HepG2 (cell line): Measurements from ENCODE around the gene CBFA2T2. TPM values are rescaled to one million over a fixed set of nuclear protein-coding genes. Genes with fewer than 3 reads are reported as not detected.

Experiments
- BCL6 ChIP-seq: IDR thresholded peaks from 2 replicates; pipeline ENCODE4 v1.6.1; 2016; ENCODE audit warnings: missing genetic modification reagents, missing compliant biosample characterization
- DMAP1 ChIP-seq: IDR thresholded peaks from 2 replicates; pipeline ENCODE4 v1.6.1; 2016
- DNMT3B ChIP-seq: conservative IDR thresholded peaks from 2 replicates; pipeline ENCODE4 v1.6.1; 2016; ENCODE audit warnings: missing biosample characterization, control low read depth
- ELF4 ChIP-seq: sonication (generic); formaldehyde crosslinking; IDR thresholded peaks from 2 replicates; pipeline ENCODE4 v1.5.0; 2020; ENCODE audit warnings: missing genetic modification reagents, mild to moderate bottlenecking, moderate library complexity, borderline replicate concordance
- EP300 ChIP-seq, 3 experiments: sonication (generic) in 1 of 3; formaldehyde crosslinking in 1 of 3; IDR thresholded peaks; 2 replicates each; pipeline versions ENCODE4 v1.5.1 to v1.6.1; 2011 to 2020; ENCODE audit warnings: low read depth in 2 of 3, low read length in 2 of 3, borderline replicate concordance in 1 of 3, improper control_type of control experiment in 1 of 3, mild to moderate bottlenecking in 1 of 3, missing genetic modification reagents in 1 of 3, moderate library complexity in 1 of 3
- KLF13 ChIP-seq: sonication (generic); formaldehyde crosslinking; IDR thresholded peaks from 2 replicates; pipeline ENCODE4 v1.4.0; 2020; ENCODE audit warnings: mild to moderate bottlenecking, missing genetic modification reagents
- KMT2A ChIP-seq: sonication (generic); formaldehyde crosslinking; IDR thresholded peaks from 2 replicates; pipeline ENCODE4 v1.4.0; 2020; ENCODE audit warnings: missing genetic modification reagents
- RELA ChIP-seq: sonication (generic); formaldehyde crosslinking; IDR thresholded peaks from 2 replicates; pipeline ENCODE4 v1.4.0; 2020; ENCODE audit warnings: missing genetic modification reagents
- ZBTB7A ChIP-seq: sonication (generic); formaldehyde crosslinking; IDR thresholded peaks from 2 replicates; pipeline ENCODE4 v1.8.0; 2022; ENCODE audit warnings: mild to moderate bottlenecking, missing genetic modification reagents
- ZFX ChIP-seq: sonication (generic); formaldehyde crosslinking; IDR thresholded peaks from 2 replicates; pipeline ENCODE4 v1.4.0; 2020; ENCODE audit warnings: mild to moderate bottlenecking, low read depth, missing genetic modification reagents, moderate library complexity
- ZNF224 ChIP-seq: sonication (generic); formaldehyde crosslinking; IDR thresholded peaks from 2 replicates; pipeline ENCODE4 v1.5.0; 2020; ENCODE audit warnings: mild to moderate bottlenecking, missing genetic modification reagents
- ZNF292 ChIP-seq: sonication (generic); formaldehyde crosslinking; IDR thresholded peaks from 2 replicates; pipeline ENCODE4 v1.8.1; 2022; ENCODE audit warnings: mild to moderate bottlenecking, low read depth, missing genetic modification reagents, borderline replicate concordance
- ZNF672 ChIP-seq: sonication (generic); formaldehyde crosslinking; IDR thresholded peaks from 2 replicates; pipeline ENCODE4 v1.8.1; 2022; ENCODE audit warnings: missing genetic modification reagents
- ZNF879 ChIP-seq: sonication (generic); formaldehyde crosslinking; IDR thresholded peaks from 2 replicates; pipeline ENCODE4 v1.8.1; 2023; ENCODE audit warnings: missing genetic modification reagents
- ZSCAN31 ChIP-seq: sonication (generic); formaldehyde crosslinking; IDR thresholded peaks from 2 replicates; pipeline ENCODE4 v1.5.0; 2020; ENCODE audit warnings: low read depth, mild to moderate bottlenecking, missing genetic modification reagents
- polyA plus RNA-seq, 8 experiments: library from polyadenylated mRNA; depleted of rRNA in 3 of 8; stranded (reverse) in 7 of 8; unstranded in 1 of 8; fragments of >200 nt; fragmentation: Illumina TruSeq in 4 of 8; extraction: Trizol in 4 of 8; gene quantifications; 2 replicates each; pipeline versions ENCODE4 v1.2.1 to v1.2.3, GENCODE V29; 2011 to 2016; ENCODE audit warnings: low read depth in 4 of 8, missing spikeins in 1 of 8, mixed read lengths in 1 of 8; ENCODE audit not compliant: insufficient read depth in 1 of 8
- total RNA-seq, 5 experiments: library from RNA; depleted of rRNA; stranded (reverse); fragments of >200 nt; fragmentation: Illumina TruSeq; extraction: Trizol; gene quantifications; 2 replicates each; pipeline ENCODE4 v1.2.3, GENCODE V29; 2016; ENCODE audit warnings: low read depth in 1 of 5
- TF ChIP-seq, protein P1 (sequence below): sonication (generic); formaldehyde crosslinking; IDR thresholded peaks from 2 replicates; pipeline ENCODE4 v1.5.1; 2020; ENCODE audit warnings: missing genetic modification reagents, mild to moderate bottlenecking, borderline replicate concordance
- TF ChIP-seq, protein P2 (sequence below): IDR thresholded peaks from 2 replicates; pipeline ENCODE4 v1.6.1; 2012; ENCODE audit warnings: low read length, improper control_type of control experiment
- TF ChIP-seq, protein P3 (sequence below): sonication (generic); IDR thresholded peaks from 2 replicates; pipeline ENCODE4 v1.6.1; 2016; ENCODE audit warnings: low read depth, borderline replicate concordance

Gene CBFA2T2
- total and polyA plus RNA-seq, 2 of the 13 experiments (the other 11 are each of a cell fraction or from before 2014, with no cell fraction given), result 6.3 to 21.2 TPM

GRCh38 chr20:33673410-33674293 lies 183.8 kb downstream of the CBFA2T2 start (continued):
- TF ChIP-seq, protein P1, sequence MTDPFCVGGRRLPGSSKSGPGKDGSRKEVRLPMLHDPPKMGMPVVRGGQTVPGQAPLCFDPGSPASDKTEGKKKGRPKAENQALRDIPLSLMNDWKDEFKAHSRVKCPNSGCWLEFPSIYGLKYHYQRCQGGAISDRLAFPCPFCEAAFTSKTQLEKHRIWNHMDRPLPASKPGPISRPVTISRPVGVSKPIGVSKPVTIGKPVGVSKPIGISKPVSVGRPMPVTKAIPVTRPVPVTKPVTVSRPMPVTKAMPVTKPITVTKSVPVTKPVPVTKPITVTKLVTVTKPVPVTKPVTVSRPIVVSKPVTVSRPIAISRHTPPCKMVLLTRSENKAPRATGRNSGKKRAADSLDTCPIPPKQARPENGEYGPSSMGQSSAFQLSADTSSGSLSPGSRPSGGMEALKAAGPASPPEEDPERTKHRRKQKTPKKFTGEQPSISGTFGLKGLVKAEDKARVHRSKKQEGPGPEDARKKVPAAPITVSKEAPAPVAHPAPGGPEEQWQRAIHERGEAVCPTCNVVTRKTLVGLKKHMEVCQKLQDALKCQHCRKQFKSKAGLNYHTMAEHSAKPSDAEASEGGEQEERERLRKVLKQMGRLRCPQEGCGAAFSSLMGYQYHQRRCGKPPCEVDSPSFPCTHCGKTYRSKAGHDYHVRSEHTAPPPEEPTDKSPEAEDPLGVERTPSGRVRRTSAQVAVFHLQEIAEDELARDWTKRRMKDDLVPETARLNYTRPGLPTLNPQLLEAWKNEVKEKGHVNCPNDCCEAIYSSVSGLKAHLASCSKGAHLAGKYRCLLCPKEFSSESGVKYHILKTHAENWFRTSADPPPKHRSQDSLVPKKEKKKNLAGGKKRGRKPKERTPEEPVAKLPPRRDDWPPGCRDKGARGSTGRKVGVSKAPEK (CRISPR knock-in tag), result 0 out of 2 replicates have a peak, but pooled peaks have one; percentile 5
- no peak for TF ChIP-seq KLF13 (CRISPR knock-in tag)
- TF ChIP-seq BCL6 (CRISPR knock-in tag), result no peak
- TF ChIP-seq ELF4, result no peak
- TF ChIP-seq DMAP1 (CRISPR knock-in tag), result peak; percentile 14; the same call in 1 of the 2 replicates
- peak; percentile 51; the same call in 1 of the 2 replicates for TF ChIP-seq ZNF292 (CRISPR knock-in tag)
- TF ChIP-seq RELA (CRISPR knock-in tag), result no peak
- TF ChIP-seq KMT2A (CRISPR knock-in tag), result peak; percentile 21; the same call in 1 of the 2 replicates
- no peak for TF ChIP-seq ZNF672 (CRISPR knock-in tag)
- TF ChIP-seq ZNF224 (CRISPR knock-in tag), result no peak
- TF ChIP-seq EP300 (IDR thresholded peaks at IDR 0.05; ENCODE audit: low read depth in 2 of 2, low read length in 2 of 2), result 0 out of 4 replicates have a peak, but pooled peaks of 1 of the 2 experiments have one; percentile 42
- TF ChIP-seq EP300 (CRISPR knock-in tag; IDR thresholded peaks at IDR 0.05; ENCODE audit: borderline replicate concordance), result no peak
- TF ChIP-seq ZSCAN31 (CRISPR knock-in tag), result 0 out of 2 replicates have a peak, but pooled peaks have one; percentile 4
- TF ChIP-seq ZFX (CRISPR knock-in tag), result peak; percentile 49; the same call in 1 of the 2 replicates
- TF ChIP-seq, protein P2, sequence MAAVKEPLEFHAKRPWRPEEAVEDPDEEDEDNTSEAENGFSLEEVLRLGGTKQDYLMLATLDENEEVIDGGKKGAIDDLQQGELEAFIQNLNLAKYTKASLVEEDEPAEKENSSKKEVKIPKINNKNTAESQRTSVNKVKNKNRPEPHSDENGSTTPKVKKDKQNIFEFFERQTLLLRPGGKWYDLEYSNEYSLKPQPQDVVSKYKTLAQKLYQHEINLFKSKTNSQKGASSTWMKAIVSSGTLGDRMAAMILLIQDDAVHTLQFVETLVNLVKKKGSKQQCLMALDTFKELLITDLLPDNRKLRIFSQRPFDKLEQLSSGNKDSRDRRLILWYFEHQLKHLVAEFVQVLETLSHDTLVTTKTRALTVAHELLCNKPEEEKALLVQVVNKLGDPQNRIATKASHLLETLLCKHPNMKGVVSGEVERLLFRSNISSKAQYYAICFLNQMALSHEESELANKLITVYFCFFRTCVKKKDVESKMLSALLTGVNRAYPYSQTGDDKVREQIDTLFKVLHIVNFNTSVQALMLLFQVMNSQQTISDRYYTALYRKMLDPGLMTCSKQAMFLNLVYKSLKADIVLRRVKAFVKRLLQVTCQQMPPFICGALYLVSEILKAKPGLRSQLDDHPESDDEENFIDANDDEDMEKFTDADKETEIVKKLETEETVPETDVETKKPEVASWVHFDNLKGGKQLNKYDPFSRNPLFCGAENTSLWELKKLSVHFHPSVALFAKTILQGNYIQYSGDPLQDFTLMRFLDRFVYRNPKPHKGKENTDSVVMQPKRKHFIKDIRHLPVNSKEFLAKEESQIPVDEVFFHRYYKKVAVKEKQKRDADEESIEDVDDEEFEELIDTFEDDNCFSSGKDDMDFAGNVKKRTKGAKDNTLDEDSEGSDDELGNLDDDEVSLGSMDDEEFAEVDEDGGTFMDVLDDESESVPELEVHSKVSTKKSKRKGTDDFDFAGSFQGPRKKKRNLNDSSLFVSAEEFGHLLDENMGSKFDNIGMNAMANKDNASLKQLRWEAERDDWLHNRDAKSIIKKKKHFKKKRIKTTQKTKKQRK, result no peak
- no peak for TF ChIP-seq DNMT3B (CRISPR knock-in tag)
- TF ChIP-seq ZBTB7A, result peak; percentile 72; the same call in 1 of the 2 replicates
- TF ChIP-seq ZNF879 (CRISPR knock-in tag), result 0 out of 2 replicates have a peak, but pooled peaks have one; percentile 32
- TF ChIP-seq, protein P3, sequence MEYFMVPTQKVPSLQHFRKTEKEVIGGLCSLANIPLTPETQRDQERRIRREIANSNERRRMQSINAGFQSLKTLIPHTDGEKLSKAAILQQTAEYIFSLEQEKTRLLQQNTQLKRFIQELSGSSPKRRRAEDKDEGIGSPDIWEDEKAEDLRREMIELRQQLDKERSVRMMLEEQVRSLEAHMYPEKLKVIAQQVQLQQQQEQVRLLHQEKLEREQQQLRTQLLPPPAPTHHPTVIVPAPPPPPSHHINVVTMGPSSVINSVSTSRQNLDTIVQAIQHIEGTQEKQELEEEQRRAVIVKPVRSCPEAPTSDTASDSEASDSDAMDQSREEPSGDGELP, result no peak
